GM15510 (cell line): ENCODE measurements around the gene IER2.

ENCODE experiments used
- POLR2A ChIP-seq: IDR thresholded peaks from 3 replicates; pipeline ENCODE4 v1.6.1; 2011; ENCODE audit warnings: borderline replicate concordance; ENCODE audit not compliant: insufficient read length; ENCODE audit errors: extremely low read depth

IER2 gene, protein sequence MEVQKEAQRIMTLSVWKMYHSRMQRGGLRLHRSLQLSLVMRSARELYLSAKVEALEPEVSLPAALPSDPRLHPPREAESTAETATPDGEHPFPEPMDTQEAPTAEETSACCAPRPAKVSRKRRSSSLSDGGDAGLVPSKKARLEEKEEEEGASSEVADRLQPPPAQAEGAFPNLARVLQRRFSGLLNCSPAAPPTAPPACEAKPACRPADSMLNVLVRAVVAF

GRCh38 chr19:13150187-13150930, at the start of gene IER2, which contains the start of gene STX10:
TSS of gene IER2 (plus strand) at chr19:13150411. CDS start at chr19:13153187, 2,776 bp downstream.
TSS of gene STX10 (minus strand) at chr19:13150375. CDS start at chr19:13150173, 202 bp downstream.
- peak; percentile 44 for TF ChIP-seq POLR2A

DNA sequence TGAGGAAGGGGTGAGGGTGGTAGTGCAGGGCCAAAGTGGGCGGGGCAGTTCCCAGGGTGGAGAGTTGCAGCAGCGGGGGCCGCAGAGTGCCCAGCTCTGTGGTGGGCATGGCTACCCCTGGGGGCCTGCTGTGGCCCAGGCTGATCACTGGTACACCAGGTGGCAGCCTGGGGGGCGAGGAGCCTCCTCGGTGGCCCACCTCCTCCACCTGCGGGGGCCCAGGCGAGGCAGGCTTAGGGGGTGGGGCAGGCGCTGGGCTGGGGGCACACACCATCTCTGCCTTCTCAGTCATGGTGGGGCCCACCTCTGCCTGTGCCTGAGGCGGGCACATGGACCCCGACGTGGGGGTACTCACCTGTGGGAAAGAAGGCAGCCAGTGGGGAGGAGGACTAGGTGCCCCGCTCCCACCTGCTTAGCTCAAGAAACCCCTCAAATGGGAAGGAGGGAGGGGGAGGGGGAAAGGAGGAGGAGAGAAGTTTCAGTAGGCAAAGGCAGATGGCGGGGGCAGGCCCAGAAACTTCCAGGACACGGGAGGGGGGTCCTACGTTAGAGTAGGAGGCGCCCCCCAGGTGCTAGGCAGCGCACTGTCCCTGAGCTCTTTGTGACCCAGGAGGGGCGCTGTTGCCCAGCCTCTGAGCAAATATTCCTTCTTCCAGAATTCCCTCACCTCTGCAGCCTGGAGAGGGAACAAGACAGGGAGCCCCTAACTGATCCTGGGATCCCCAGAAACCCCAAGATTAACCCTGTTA, 49.2 kb upstream of the IER2 start:
- TF ChIP-seq POLR2A = no peak

DNA sequence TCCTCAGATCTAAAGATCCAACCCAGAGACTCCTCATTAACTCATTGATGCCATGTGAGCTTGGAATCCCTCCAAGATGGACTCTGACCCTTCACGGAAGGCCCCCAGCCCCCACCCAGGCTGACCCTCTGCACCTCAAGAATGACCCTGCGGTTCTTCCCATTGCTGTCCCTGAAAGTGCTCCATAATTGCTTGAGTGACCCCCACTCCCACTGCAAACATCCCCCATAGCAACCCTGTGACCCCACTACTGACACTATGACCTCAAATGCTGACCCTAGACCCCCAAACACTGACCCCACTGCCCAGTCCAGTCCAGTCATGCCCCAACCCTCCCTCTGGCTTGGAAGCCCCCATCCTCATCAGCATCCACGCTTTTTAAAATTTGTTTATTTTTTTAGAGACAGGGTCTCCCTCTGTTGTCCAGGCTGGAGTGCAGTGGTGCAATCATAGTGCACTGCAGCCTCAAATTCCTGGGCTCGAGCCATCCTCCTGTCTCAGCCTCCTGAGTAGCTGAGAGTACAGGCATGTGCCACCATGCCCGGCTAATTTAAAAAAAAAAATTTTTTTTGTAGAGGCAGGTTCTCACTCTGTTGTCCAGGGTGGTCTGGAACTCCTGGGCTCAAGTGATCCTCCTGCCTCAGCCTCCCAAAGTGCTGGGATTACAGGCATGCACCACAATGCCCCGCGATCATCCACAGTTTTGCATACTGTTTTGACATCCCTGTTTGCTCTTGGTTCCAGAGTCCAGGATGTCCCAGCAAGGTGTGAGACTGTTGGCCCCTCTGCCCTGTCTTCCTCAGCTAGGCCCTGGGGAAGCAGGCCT, 48.4 kb upstream of the IER2 start:
- no peak for TF ChIP-seq POLR2A

DNA sequence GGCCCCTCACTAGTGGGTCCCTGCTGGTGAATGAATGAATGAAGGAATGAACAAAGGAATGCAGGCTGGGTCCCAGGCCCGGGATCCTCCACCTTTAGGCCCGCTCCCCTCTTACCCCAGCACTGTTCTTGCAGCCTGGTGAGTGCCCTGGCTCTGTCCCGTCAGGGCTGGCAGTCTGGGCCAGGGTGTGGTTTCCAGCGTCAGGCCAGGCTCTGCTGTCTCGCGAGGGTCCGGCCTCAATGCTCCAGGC, 47.9 kb upstream of the IER2 start:
- no peak for TF ChIP-seq POLR2A

GRCh38 chr19:13102666-13103580, 47.3 kb upstream of the IER2 start, which contains the start of gene LYL1:
TSS of gene LYL1 (minus strand) at chr19:13102858. CDS start at chr19:13101171, 1,687 bp downstream.
- TF ChIP-seq POLR2A = peak; percentile 73

- no peak for TF ChIP-seq POLR2A
These were observed 46.4 kb upstream of the IER2 start for GRCh38 chr19:13103581-13104359.

GRCh38 chr19:13104360-13104847, 45.8 kb upstream of the IER2 start:
- TF ChIP-seq POLR2A = peak; percentile 63

- TF ChIP-seq POLR2A = peak; percentile 27
These were observed 45.1 kb upstream of the IER2 start for GRCh38 chr19:13104848-13105711.

DNA sequence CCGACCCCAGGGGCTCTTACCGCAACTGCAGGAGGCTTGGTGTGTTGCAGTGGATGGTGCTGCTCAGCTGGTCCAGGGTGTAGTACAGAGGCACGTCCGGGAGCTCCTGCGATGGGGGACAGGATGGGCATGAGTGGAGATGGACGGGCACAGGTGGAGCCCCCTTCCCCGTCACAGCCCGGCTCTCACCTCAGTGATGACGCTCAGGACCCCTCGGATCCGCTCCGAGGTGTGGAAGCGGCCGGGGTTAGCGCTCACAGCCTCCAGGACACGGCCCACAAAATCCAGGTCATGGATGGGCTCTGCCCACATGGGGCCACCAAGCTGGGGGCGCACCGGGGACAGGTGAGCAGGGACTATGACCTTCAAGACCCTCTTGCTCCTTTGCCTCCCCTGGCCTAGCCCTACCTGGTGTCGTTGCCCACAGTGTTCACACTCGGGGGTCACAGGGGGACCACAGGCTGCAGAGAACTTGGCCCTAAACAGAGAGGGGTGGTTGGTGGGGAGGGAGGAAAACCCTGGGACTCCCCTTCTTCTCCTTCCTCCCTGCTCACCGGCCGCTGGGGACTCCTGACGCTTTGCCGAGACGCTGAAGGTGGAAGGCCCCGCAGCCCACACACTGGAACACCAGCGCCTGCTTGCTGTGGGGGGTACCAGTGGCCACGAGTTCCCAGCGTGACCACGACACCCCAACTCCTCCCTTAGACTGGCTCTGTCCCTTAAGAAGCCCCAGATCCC, 40.7 kb upstream of the IER2 start:
- no peak for TF ChIP-seq POLR2A

DNA sequence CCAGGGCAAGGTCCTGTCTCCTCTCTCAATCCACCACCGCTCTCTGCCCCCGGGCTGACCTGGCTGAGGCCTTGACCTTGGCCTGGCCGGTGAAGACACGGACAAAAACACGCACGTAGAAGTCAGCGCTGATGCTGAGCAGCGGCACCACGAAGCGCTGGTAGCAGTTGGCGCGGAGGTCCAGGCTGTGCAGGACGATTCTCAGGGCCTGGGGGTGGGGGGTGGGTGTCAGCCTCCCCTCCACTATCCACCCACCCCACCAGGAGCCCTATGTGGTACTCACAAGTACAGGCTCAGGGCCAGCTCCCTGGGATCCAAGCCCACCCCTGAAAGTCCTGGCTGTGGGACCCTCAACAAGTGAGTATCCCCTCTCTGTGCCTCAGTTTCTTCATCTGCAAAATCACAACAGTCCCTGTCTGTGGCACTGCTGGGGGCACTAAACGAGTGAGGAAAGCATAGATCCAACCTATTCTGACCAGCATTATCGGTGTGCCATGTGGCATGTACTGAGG, 40.1 kb upstream of the IER2 start:
- no peak for TF ChIP-seq POLR2A

GRCh38 chr19:13112555-13112954, 37.7 kb upstream of the IER2 start:
- no peak for TF ChIP-seq POLR2A
